C4-2B (cell line): ENCODE measurements around the gene PRR12.
A peak's percentile ranks its signal among the peaks of the same experiment; 100 is the strongest.

Source experiments
- H3K27ac ChIP-seq: fragments of 450-650 bp; 2 replicates; pipeline ENCODE4 v1.5.1; 2017
- CTCF ChIP-seq: fragments of 450-650 bp; conservative IDR thresholded peaks from 2 replicates; pipeline ENCODE4 v1.5.1; 2017; ENCODE audit warnings: mild to moderate bottlenecking
- ZFX ChIP-seq: fragments of 450-650 bp; IDR thresholded peaks from 2 replicates; pipeline ENCODE4 v1.6.1; 2017

Gene PRR12

DNA sequence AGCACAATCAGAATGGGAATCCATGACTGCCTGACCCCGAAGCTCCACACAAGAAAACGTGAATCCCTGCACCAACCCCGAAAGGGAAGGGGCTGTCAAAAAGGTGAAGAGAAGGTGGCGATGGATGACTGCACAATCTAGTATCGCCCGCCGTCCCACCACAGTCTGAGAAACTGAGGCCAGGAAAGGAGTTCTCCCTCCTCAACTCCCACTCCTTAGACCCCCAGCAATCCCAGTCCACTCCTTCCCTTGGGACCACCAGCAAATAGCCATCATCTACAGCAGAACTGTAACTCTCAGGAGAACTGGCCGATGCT, 11.1 kb upstream of the PRR12 start:
- H3K27ac ChIP-seq: peak overlapping the region; percentile 70

DNA sequence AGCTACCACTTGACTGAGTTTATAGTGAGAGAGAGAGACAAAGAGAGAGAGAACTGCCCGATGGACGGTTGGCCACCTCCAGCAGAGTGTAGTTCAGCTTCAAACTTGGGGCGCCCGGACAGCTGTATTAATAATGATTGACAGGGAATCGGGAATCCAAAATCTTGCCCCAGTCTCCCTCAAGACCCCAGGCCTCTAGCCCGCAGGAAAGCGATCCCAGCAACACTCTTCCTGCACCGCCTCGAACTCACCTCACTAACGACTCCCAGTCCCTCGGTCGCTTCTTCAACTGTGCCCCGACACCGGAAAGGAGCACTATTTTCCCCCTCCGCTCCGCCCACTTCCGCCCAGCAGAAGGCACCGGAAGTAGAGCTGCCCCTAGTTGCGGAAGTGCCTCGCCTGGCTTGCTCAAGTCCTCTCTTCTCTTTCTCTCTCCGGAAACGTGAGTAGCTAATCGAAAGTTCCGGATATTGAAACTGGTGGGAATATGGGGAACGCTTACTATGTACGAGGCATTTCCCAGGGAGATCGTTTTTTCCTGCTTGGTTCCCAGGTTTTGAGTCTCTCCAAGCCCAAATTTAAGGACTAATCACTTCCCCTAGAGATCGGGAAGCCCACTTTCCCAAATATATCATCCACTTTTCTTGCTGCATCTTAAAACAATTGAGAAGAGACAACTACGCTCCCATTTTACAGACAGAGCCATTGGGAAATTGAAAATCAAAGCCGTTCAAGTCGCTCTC, 10.5 kb upstream of the PRR12 start, which contains the start of gene NOSIP:
Gene NOSIP, minus strand, starts transcription at position 293 of the 743 bp plus-strand sequence. CDS start 19,865 bp downstream, outside the sequence.
- H3K27ac ChIP-seq: peak within 1 kb of the TSS; percentile 70
- TF ChIP-seq ZFX (no peak), CTCF (no peak)

More for the DNA sequence above, 11.1 kb upstream of the PRR12 start:
- TF ChIP-seq ZFX (no peak), CTCF (no peak)

DNA sequence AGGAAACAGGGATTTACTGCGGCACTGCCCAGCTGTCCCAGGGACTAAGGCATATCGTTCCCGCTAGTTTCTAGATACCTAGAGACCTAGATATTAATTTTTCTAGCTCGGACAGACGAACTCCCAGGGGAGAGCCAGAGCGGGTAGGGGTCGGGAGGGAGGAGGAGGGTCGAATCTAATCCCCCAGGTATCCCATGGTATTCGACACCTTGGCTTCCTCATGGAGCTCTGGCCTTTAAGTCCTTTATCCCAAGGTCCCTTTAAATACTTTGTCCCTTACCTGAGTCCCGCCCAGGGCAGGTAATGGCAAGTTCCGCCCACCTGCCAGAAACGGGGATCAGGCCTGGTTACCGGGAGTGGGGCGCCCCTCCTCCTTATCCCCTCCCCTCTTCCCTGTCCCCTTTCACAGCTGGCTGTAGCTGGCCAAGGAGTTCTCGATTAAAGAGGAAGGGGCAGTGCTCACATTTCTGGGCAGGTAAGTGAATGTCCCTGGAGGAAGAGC, 9.9 kb upstream of the PRR12 start, which contains the start of gene PRRG2:
Gene PRRG2, plus strand, starts transcription at position 310 of the 502 bp plus-strand sequence. CDS start 1,904 bp downstream, outside the sequence.
- no peak for TF ChIP-seq ZFX
- TF ChIP-seq CTCF: no peak
- peak within 1 kb of the TSS; percentile 70 for H3K27ac ChIP-seq

DNA sequence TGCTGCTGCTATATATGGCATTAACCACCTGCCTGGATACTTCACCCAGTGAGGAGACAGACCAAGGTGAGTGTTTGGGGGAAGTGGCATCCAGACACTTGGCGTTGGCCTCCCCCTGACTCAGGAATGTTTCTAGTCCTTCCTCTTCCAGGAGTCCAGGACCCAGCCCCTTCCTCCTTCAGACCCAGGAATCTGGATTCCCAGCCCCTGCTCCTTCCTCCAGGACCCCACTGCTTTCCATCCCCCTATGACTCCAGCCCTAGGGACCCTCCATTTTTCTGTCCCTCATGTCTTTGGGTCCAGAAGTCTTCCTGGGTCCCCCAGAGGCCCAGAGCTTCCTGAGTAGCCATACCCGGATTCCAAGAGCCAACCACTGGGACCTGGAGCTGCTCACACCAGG, 7.7 kb upstream of the PRR12 start:
- no peak for TF ChIP-seq CTCF
- TF ChIP-seq ZFX: no peak
- H3K27ac ChIP-seq: no peak overlapping the region

DNA sequence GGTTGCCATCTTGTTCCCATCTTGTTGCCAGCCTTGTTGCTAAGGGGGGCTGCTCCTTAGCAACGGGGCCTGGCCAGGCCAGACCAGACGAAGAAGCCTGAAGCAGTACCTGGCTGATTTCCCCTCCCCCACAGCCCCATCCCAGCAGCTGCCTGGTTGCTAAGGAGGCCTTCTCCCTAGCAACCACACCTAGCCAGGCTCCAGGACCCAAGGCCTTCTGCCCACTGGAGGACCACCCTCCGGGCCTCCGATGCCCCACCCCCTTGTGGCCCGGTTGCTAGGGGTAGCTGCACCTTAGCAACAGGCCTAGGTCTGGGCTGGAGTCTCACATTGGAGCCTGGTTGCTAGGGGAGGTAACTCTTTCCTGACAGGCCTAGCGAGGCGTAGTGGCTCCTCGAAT, 6.0 kb upstream of the PRR12 start:
- no peak overlapping the region for H3K27ac ChIP-seq
- TF ChIP-seq ZFX: no peak

- no peak overlapping the region for H3K27ac ChIP-seq
- TF ChIP-seq ZFX: no peak
- no peak for TF ChIP-seq CTCF
Measured at GRCh38 chr19:49587227-49587626, 3.8 kb upstream of the PRR12 start.

- no peak overlapping the region for H3K27ac ChIP-seq
- TF ChIP-seq ZFX: no peak
- TF ChIP-seq CTCF: no peak
Measured at GRCh38 chr19:49588365-49589122, 2.4 kb upstream of the PRR12 start.
